ENCODE results near the gene TMEM176B.

Gene TMEM176B

GRCh38 chr7:150804802-150805201 is 4.6 kb upstream of the TMEM176B start:
- H2AFZ ChIP-seq (ENCODE audit: low read length) = no peak overlapping the region
- peaks cover 6% of the 10 kb centered on the region; the same call in 1 of the 2 replicates for H3K9me3 ChIP-seq (ENCODE audit: insufficient read depth, low read depth, low read length)
- H3K27me3 ChIP-seq (ENCODE audit: insufficient read depth, low read length, poor library complexity, severe bottlenecking) = no peaks in the 10 kb centered on the region
- no peaks in the 10 kb centered on the region for H3F3A ChIP-seq (ENCODE audit: low read depth)
- H3K36me3 ChIP-seq (ENCODE audit: insufficient read depth, low read length) = no peaks in the 10 kb centered on the region
- no peak for TF ChIP-seq CTCF (conservative IDR thresholded peaks at IDR 0.05; ENCODE audit: low read length)
- TF ChIP-seq EZH2phosphoT487 (IDR thresholded peaks at IDR 0.05; ENCODE audit: borderline replicate concordance) = no peak
- H3K4me3 ChIP-seq (ENCODE audit: low read length, poor library complexity, severe bottlenecking) = no peak overlapping the region
- no peak overlapping the region for H3K9ac ChIP-seq (ENCODE audit: low read depth, low read length, poor library complexity, severe bottlenecking)
- peaks cover 4% of the 10 kb centered on the region for H3K4me1 ChIP-seq (ENCODE audit: insufficient read depth, low read length, poor library complexity, severe bottlenecking)
- no peaks in the 10 kb centered on the region for H4K20me1 ChIP-seq (ENCODE audit: insufficient read depth, low read length, poor library complexity, severe bottlenecking)
- H3K4me2 ChIP-seq (ENCODE audit: low read depth, low read length, poor library complexity, severe bottlenecking) = no peak overlapping the region
- H3K79me2 ChIP-seq (ENCODE audit: insufficient read depth, low read length) = no peaks in the 10 kb centered on the region
- H3K9me2 ChIP-seq (replicated peaks; ENCODE audit: low read depth, low read length) = no peaks in the 10 kb centered on the region

GRCh38 chr7:150803161-150803860 is 3.1 kb upstream of the TMEM176B start:
- H3K79me2 ChIP-seq (ENCODE audit: insufficient read depth, low read length) = no peaks in the 10 kb centered on the region
- H2AFZ ChIP-seq (ENCODE audit: low read length) = no peak overlapping the region
- no peaks in the 10 kb centered on the region for H3K27me3 ChIP-seq (ENCODE audit: insufficient read depth, low read length, poor library complexity, severe bottlenecking)

GRCh38 chr7:150801946-150802771 is 2.0 kb upstream of the TMEM176B start:
- no peaks in the 10 kb centered on the region for H4K20me1 ChIP-seq (ENCODE audit: insufficient read depth, low read length, poor library complexity, severe bottlenecking)
- H2AFZ ChIP-seq (ENCODE audit: low read length) = no peak overlapping the region
- no peaks in the 10 kb centered on the region for H3K36me3 ChIP-seq (ENCODE audit: insufficient read depth, low read length)
- H3K4me3 ChIP-seq (ENCODE audit: low read length, poor library complexity, severe bottlenecking) = no peak overlapping the region
- peaks cover 4% of the 10 kb centered on the region for H3K4me1 ChIP-seq (ENCODE audit: insufficient read depth, low read length, poor library complexity, severe bottlenecking)
- no peak overlapping the region for H3K9ac ChIP-seq (ENCODE audit: low read depth, low read length, poor library complexity, severe bottlenecking)
- H3F3A ChIP-seq (ENCODE audit: low read depth) = no peaks in the 10 kb centered on the region
- TF ChIP-seq CTCF (conservative IDR thresholded peaks at IDR 0.05; ENCODE audit: low read length) (no peak), EZH2phosphoT487 (IDR thresholded peaks at IDR 0.05; ENCODE audit: borderline replicate concordance) (no peak)
- H3K79me2 ChIP-seq (ENCODE audit: insufficient read depth, low read length) = no peaks in the 10 kb centered on the region
- peaks cover 6% of the 10 kb centered on the region; the same call in 1 of the 2 replicates for H3K9me3 ChIP-seq (ENCODE audit: insufficient read depth, low read depth, low read length)
- H3K27me3 ChIP-seq (ENCODE audit: insufficient read depth, low read length, poor library complexity, severe bottlenecking) = no peaks in the 10 kb centered on the region
- H3K9me2 ChIP-seq (replicated peaks; ENCODE audit: low read depth, low read length) = no peaks in the 10 kb centered on the region
- no peak overlapping the region for H3K4me2 ChIP-seq (ENCODE audit: low read depth, low read length, poor library complexity, severe bottlenecking)

More at GRCh38 chr7:150803161-150803860, 3.1 kb upstream of the TMEM176B start:
- Histone ChIP-seq H4K20me1 (ENCODE audit: insufficient read depth, low read length, poor library complexity, severe bottlenecking) (no peaks in the 10 kb centered on the region), H3F3A (ENCODE audit: low read depth) (no peaks in the 10 kb centered on the region), H3K9ac (ENCODE audit: low read depth, low read length, poor library complexity, severe bottlenecking) (no peak overlapping the region), H3K36me3 (ENCODE audit: insufficient read depth, low read length) (no peaks in the 10 kb centered on the region), H3K4me2 (ENCODE audit: low read depth, low read length, poor library complexity, severe bottlenecking) (no peak overlapping the region), H3K4me3 (ENCODE audit: low read length, poor library complexity, severe bottlenecking) (no peak overlapping the region), H3K9me3 (ENCODE audit: insufficient read depth, low read depth, low read length) (peaks cover 6% of the 10 kb centered on the region; the same call in 1 of the 2 replicates), H3K9me2 (replicated peaks; ENCODE audit: low read depth, low read length) (no peaks in the 10 kb centered on the region), H3K4me1 (ENCODE audit: insufficient read depth, low read length, poor library complexity, severe bottlenecking) (peaks cover 4% of the 10 kb centered on the region)
- TF ChIP-seq CTCF (conservative IDR thresholded peaks at IDR 0.05; ENCODE audit: low read length) (no peak), EZH2phosphoT487 (IDR thresholded peaks at IDR 0.05; ENCODE audit: borderline replicate concordance) (no peak)

All from Loucy (cell line).